Measurements from ENCODE around the gene NOS3. TPM values are rescaled to one million over a fixed set of nuclear protein-coding genes. Genes with fewer than 3 reads are reported as not detected.
"Not testable (repeated sequence)": the region's sequence is repeated elsewhere in the genome, so short reads cannot be mapped to it uniquely, and the experiment has no call there.

The NOS3 gene
- total RNA-seq, 1 donor from 2014 or later = 185 TPM

DNA sequence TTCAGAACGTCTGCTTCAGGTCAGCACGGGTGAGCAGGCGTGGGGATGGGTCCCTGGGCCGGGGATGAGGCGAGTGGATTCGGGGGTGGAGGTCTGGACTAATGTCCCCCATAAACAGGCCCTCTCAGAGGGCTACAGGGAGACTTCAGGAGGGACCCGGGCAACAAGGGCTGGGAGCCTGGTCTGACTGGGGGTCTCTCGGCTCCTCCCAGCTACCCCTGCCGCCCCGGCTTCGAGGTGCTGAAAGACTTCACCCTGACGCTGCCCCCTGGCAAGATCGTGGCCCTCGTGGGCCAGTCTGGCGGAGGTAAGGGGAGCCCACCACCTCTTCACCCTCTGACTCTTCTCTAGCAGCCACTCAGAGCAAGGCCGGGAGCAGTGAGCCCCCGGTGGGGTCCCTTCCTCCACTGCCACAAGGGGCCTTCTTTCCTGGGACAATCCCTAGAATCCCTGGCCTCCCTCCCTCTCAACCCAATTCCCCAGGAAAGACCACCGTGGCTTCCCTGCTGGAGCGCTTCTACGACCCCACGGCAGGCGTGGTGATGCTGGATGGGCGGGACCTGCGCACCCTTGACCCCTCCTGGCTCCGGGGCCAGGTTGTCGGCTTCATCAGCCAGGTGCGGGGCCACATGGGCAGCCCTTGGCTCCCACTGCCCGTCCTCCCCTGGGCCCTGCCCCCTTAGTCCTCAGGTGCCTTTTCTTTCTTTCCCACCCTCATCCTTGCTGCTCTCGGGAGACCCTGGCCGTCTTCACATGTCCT, 50.0 kb downstream of the NOS3 start:
- TF ChIP-seq, protein P1, sequence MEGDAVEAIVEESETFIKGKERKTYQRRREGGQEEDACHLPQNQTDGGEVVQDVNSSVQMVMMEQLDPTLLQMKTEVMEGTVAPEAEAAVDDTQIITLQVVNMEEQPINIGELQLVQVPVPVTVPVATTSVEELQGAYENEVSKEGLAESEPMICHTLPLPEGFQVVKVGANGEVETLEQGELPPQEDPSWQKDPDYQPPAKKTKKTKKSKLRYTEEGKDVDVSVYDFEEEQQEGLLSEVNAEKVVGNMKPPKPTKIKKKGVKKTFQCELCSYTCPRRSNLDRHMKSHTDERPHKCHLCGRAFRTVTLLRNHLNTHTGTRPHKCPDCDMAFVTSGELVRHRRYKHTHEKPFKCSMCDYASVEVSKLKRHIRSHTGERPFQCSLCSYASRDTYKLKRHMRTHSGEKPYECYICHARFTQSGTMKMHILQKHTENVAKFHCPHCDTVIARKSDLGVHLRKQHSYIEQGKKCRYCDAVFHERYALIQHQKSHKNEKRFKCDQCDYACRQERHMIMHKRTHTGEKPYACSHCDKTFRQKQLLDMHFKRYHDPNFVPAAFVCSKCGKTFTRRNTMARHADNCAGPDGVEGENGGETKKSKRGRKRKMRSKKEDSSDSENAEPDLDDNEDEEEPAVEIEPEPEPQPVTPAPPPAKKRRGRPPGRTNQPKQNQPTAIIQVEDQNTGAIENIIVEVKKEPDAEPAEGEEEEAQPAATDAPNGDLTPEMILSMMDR (IDR thresholded peaks at IDR 0.05) = no peak
- Histone ChIP-seq H3K4me3 (no peak overlapping the region), H3K4me1 (peaks cover 6 to 9% of the 10 kb centered on the region in 2 donors), H3K27me3 (no peaks in the 10 kb centered on the region), H3K27ac (no peak overlapping the region), H3K9me3 (no peaks in the 10 kb centered on the region), H3K36me3 (peaks cover 16 to 29% of the 10 kb centered on the region in 2 donors)
- DNase-seq (ENCODE audit: low spot score in 2 of 2) = no peak
- intact Hi-C loops (cut with DNase I) = no loop called here

- H3K27me3 ChIP-seq; H3K4me3 ChIP-seq; DNase-seq (ENCODE audit: low spot score in 2 of 2); H3K27ac ChIP-seq; H3K4me1 ChIP-seq; H3K9me3 ChIP-seq; intact Hi-C loops (cut with DNase I): not testable (repeated sequence)
- peaks cover 6 to 14% of the 10 kb centered on the region in 2 donors for H3K36me3 ChIP-seq
Observed at GRCh38 chr7:151043449-151043848, 52.6 kb downstream of the NOS3 start.

GRCh38 chr7:151043959-151044358, 53.1 kb downstream of the NOS3 start:
- no peak overlapping the region for H3K27ac ChIP-seq
- peaks cover 6 to 14% of the 10 kb centered on the region in 2 donors for H3K36me3 ChIP-seq
- no peak for DNase-seq (ENCODE audit: low spot score in 2 of 2)
- no peak overlapping the region for H3K4me3 ChIP-seq
- H3K9me3 ChIP-seq = no peaks in the 10 kb centered on the region
- no peaks in the 10 kb centered on the region for H3K27me3 ChIP-seq
- TF ChIP-seq, protein P1 (IDR thresholded peaks at IDR 0.05) = no peak
- intact Hi-C loops (cut with DNase I) = no loop called here
- H3K4me1 ChIP-seq = peaks cover under 1 to 1% of the 10 kb centered on the region in 2 donors

DNA sequence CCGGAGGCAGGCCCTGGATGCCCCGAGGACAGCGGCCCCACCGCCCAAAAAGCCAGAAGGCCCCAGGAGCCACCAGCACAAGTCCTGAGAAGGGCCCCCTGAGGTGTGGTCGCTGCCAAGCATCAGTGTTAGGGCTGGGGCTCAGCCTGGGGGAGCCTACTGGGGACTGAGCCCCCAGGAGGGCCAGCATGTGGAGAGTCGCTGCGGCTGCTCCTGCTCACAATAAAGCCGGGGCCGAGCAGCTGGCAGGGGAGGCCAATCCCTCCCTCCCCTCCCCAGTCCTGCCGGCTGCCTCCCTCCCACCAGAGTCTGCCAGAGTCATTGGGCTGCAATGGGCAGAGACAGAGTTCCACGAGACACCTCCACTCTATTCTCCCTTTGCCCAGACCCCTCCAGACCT, 54.4 kb downstream of the NOS3 start:
- Histone ChIP-seq H3K27me3 (no peaks in the 10 kb centered on the region), H3K4me1 (no peaks in the 10 kb centered on the region), H3K9me3 (no peaks in the 10 kb centered on the region), H3K4me3 (no peak overlapping the region), H3K36me3 (peaks cover 6 to 14% of the 10 kb centered on the region in 2 donors), H3K27ac (no peak overlapping the region)
- no peak for DNase-seq (ENCODE audit: low spot score in 2 of 2)
- TF ChIP-seq, protein P1 (IDR thresholded peaks at IDR 0.05) = no peak
- intact Hi-C loops (cut with DNase I) = no loop called here

DNA sequence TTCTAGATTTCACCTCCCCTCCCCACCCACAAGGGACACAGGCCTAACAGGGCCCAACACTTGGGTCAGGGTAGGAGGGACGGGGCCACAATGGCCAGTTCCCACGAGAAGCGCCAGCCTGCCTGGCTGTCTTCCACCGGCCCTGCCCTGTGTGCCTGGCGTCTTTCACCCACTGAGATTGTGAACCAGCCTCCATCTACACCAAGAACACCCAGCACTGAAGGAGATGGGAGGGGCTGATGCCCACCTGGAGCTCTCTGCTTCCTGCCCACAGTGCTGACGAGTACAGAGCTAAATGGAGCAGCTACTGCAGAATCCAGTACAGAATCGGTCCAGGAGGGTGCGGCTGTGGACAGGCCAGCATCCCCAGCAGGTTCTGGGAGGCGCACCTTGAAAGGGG, 55.1 kb downstream of the NOS3 start:
- TF ChIP-seq, protein P1 (IDR thresholded peaks at IDR 0.05) = no peak
- intact Hi-C loops (cut with DNase I) = no loop called here

More for the DNA sequence above, 55.1 kb downstream of the NOS3 start:
- Histone ChIP-seq H3K4me3 (no peak overlapping the region), H3K4me1 (peaks cover 0 to 1% of the 10 kb centered on the region in 2 donors), H3K27me3 (no peaks in the 10 kb centered on the region), H3K27ac (no peak overlapping the region), H3K9me3 (no peaks in the 10 kb centered on the region), H3K36me3 (peaks cover 6 to 14% of the 10 kb centered on the region in 2 donors)
- no peak for DNase-seq (ENCODE audit: low spot score in 2 of 2)

All from ascending aorta (tissue), 2 donors.